Measurements from ENCODE around the gene TMEM245. TPM values are rescaled to one million over a fixed set of nuclear protein-coding genes. Genes with fewer than 3 reads are reported as not detected.

TMEM245 gene
- total and polyA plus RNA-seq, 2 of the 13 experiments (the other 11 are each of a cell fraction or from before 2014, with no cell fraction given): 53.5 to 55.4 TPM

DNA sequence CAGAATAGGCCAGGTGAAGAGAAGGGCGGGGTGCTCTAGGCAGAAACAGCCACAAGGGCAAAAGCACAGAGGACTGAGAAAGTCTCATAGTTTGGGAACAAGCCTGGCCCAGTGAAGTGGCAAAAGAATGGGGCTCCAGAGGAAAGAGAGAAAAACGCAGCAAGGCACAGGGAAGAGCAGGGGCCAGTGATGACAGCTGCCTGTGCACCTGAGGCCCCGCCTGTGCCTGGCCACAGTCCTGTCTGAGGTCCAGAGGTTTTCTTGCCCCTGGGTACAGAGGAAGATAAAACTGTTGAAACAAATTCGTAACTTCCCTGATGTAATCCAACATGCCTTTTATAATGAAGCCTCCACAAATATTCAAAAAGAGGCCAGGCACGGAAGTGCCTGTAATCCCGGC is 25.3 kb upstream of the TMEM245 start:
- no peak overlapping the region for H3K27ac ChIP-seq (ENCODE audit: extremely low read length, insufficient read depth, low read length)
- ATAC-seq: peak; percentile 85
- H3K9ac ChIP-seq (ENCODE audit: insufficient read depth, low read depth, low read length): 0 out of 2 replicates have a peak overlapping the region, but pooled peaks have one; percentile 5
- 0 out of 6 replicates have a peak overlapping the region, but pooled peaks of 1 of the 3 experiments have one; percentile 16 for H3K4me3 ChIP-seq (replicated peaks in 1 of 3; ENCODE audit: insufficient read depth in 1 of 3, low read depth in 2 of 3, low read length in 3 of 3)
- no peak for DNase-seq (ENCODE audit: low spot score)
- H3K27me3 ChIP-seq (ENCODE audit: control insufficient read depth in 1 of 2, insufficient read depth in 2 of 2, low read length in 2 of 2): peaks cover 0 to 4% of the 10 kb centered on the region in 2 experiments; a peak in 1 of 5 replicates
- WGBS (ENCODE audit: low lambda C conversion rate): 10% methylated on average over 6 of the region's 6 CpGs
- CTCF ChIA-PET (ENCODE audit: low intra/inter-chr PET ratio, low total read pairs): no interaction called here
- H3K79me2 ChIP-seq (ENCODE audit: insufficient read depth, low read length): no peaks in the 10 kb centered on the region
- H2AFZ ChIP-seq (ENCODE audit: low read length): no peak overlapping the region
- H4K20me1 ChIP-seq (ENCODE audit: insufficient read depth, low read length): no peaks in the 10 kb centered on the region
- BruUV-seq (replicated peaks): no TSS peak
- no peaks in the 10 kb centered on the region for H3K36me3 ChIP-seq (replicated peaks in 1 of 2; ENCODE audit: control insufficient read depth in 1 of 2, insufficient read depth in 2 of 2, low read length in 2 of 2)
- intact Hi-C loops (cut with micrococcal nuclease; ENCODE audit: unreplicated experiment) (no loop called here), in situ Hi-C loops (cut with HindIII; ENCODE audit: extremely low pct_ligation_motif_present, low pct_unique_long_range_greater_than_20kb) (loop anchor here (10.0 kb wide), 1 partner anchor 60 kb away; no protein-coding TSS in a partner anchor)
- H3K4me2 ChIP-seq (ENCODE audit: low read depth, low read length): peak overlapping the region; percentile 49
- TF ChIP-seq ATF1 (CRISPR knock-in tag; IDR thresholded peaks at IDR 0.05) (no peak), TEAD3 (CRISPR knock-in tag; optimal IDR thresholded peaks at IDR 0.05; ENCODE audit: borderline replicate concordance) (peak; percentile 7), THAP11 (CRISPR knock-in tag; IDR thresholded peaks at IDR 0.05) (no peak), CEBPB (IDR thresholded peaks at IDR 0.05; ENCODE audit: borderline replicate concordance, low read depth, low read length) (no peak), RBFOX2 (IDR thresholded peaks at IDR 0.05; ENCODE audit: low read depth, low read length) (no peak), ZNF367 (CRISPR knock-in tag; IDR thresholded peaks at IDR 0.05; ENCODE audit: borderline replicate concordance) (no peak), ZMYM3 (CRISPR knock-in tag; IDR thresholded peaks at IDR 0.05) (peak; percentile 20; the same call in 1 of the 2 replicates), RAD51 (IDR thresholded peaks at IDR 0.05; ENCODE audit: borderline replicate concordance) (no peak)
- TF ChIP-seq, protein P1, sequence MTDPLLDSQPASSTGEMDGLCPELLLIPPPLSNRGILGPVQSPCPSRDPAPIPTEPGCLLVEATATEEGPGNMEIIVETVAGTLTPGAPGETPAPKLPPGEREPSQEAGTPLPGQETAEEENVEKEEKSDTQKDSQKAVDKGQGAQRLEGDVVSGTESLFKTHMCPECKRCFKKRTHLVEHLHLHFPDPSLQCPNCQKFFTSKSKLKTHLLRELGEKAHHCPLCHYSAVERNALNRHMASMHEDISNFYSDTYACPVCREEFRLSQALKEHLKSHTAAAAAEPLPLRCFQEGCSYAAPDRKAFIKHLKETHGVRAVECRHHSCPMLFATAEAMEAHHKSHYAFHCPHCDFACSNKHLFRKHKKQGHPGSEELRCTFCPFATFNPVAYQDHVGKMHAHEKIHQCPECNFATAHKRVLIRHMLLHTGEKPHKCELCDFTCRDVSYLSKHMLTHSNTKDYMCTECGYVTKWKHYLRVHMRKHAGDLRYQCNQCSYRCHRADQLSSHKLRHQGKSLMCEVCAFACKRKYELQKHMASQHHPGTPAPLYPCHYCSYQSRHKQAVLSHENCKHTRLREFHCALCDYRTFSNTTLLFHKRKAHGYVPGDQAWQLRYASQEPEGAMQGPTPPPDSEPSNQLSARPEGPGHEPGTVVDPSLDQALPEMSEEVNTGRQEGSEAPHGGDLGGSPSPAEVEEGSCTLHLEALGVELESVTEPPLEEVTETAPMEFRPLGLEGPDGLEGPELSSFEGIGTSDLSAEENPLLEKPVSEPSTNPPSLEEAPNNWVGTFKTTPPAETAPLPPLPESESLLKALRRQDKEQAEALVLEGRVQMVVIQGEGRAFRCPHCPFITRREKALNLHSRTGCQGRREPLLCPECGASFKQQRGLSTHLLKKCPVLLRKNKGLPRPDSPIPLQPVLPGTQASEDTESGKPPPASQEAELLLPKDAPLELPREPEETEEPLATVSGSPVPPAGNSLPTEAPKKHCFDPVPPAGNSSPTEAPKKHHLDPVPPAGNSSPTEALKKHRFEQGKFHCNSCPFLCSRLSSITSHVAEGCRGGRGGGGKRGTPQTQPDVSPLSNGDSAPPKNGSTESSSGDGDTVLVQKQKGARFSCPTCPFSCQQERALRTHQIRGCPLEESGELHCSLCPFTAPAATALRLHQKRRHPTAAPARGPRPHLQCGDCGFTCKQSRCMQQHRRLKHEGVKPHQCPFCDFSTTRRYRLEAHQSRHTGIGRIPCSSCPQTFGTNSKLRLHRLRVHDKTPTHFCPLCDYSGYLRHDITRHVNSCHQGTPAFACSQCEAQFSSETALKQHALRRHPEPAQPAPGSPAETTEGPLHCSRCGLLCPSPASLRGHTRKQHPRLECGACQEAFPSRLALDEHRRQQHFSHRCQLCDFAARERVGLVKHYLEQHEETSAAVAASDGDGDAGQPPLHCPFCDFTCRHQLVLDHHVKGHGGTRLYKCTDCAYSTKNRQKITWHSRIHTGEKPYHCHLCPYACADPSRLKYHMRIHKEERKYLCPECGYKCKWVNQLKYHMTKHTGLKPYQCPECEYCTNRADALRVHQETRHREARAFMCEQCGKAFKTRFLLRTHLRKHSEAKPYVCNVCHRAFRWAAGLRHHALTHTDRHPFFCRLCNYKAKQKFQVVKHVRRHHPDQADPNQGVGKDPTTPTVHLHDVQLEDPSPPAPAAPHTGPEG (CRISPR knock-in tag; IDR thresholded peaks at IDR 0.05): no peak
- TF ChIP-seq, protein P2, sequence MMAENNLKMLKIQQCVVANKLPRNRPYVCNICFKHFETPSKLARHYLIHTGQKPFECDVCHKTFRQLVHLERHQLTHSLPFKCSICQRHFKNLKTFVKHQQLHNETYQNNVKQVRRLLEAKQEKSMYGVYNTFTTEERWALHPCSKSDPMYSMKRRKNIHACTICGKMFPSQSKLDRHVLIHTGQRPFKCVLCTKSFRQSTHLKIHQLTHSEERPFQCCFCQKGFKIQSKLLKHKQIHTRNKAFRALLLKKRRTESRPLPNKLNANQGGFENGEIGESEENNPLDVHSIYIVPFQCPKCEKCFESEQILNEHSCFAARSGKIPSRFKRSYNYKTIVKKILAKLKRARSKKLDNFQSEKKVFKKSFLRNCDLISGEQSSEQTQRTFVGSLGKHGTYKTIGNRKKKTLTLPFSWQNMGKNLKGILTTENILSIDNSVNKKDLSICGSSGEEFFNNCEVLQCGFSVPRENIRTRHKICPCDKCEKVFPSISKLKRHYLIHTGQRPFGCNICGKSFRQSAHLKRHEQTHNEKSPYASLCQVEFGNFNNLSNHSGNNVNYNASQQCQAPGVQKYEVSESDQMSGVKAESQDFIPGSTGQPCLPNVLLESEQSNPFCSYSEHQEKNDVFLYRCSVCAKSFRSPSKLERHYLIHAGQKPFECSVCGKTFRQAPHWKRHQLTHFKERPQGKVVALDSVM (CRISPR knock-in tag; IDR thresholded peaks at IDR 0.05): peak; percentile 28; the same call in 1 of the 2 replicates
- TF ChIP-seq, protein P3, sequence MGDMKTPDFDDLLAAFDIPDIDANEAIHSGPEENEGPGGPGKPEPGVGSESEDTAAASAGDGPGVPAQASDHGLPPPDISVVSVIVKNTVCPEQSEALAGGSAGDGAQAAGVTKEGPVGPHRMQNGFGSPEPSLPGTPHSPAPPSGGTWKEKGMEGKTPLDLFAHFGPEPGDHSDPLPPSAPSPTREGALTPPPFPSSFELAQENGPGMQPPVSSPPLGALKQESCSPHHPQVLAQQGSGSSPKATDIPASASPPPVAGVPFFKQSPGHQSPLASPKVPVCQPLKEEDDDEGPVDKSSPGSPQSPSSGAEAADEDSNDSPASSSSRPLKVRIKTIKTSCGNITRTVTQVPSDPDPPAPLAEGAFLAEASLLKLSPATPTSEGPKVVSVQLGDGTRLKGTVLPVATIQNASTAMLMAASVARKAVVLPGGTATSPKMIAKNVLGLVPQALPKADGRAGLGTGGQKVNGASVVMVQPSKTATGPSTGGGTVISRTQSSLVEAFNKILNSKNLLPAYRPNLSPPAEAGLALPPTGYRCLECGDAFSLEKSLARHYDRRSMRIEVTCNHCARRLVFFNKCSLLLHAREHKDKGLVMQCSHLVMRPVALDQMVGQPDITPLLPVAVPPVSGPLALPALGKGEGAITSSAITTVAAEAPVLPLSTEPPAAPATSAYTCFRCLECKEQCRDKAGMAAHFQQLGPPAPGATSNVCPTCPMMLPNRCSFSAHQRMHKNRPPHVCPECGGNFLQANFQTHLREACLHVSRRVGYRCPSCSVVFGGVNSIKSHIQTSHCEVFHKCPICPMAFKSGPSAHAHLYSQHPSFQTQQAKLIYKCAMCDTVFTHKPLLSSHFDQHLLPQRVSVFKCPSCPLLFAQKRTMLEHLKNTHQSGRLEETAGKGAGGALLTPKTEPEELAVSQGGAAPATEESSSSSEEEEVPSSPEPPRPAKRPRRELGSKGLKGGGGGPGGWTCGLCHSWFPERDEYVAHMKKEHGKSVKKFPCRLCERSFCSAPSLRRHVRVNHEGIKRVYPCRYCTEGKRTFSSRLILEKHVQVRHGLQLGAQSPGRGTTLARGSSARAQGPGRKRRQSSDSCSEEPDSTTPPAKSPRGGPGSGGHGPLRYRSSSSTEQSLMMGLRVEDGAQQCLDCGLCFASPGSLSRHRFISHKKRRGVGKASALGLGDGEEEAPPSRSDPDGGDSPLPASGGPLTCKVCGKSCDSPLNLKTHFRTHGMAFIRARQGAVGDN (CRISPR knock-in tag; IDR thresholded peaks at IDR 0.05): peak; percentile 31
- POLR2A ChIA-PET: no interaction called here
- H3K4me1 ChIP-seq (ENCODE audit: insufficient read depth, low read length): peaks cover 32% of the 10 kb centered on the region
- no peak for FAIRE-seq
- H3K9me3 ChIP-seq (ENCODE audit: low read length): no peaks in the 10 kb centered on the region

All from HepG2 (cell line).